ENCODE measurements around the gene WFS1.

WFS1 gene

GRCh38 chr4:6264225-6264540, 5.5 kb upstream of the WFS1 start:
- Histone ChIP-seq H3K4me3 (ENCODE audit: low read length) (no peak overlapping the region), H3K9me2 (replicated peaks; ENCODE audit: insufficient read depth, low read length) (no peaks in the 10 kb centered on the region), H3K4me2 (ENCODE audit: low read depth, low read length) (no peak overlapping the region), H3K4me1 (ENCODE audit: low read length) (peaks cover 4% of the 10 kb centered on the region), H3K27ac (ENCODE audit: low read length) (no peak overlapping the region), H3K27me3 (replicated peaks; ENCODE audit: insufficient read depth, low read length) (peaks cover 7% of the 10 kb centered on the region; the same call in 1 of the 2 replicates), H3F3A (ENCODE audit: insufficient read depth, low read length) (no peaks in the 10 kb centered on the region), H3K9ac (ENCODE audit: low read length) (no peak overlapping the region), H2AFZ (ENCODE audit: low read length) (no peak overlapping the region), H4K20me1 (ENCODE audit: insufficient read depth, low read length) (no peaks in the 10 kb centered on the region), H3K79me2 (ENCODE audit: low read length) (no peaks in the 10 kb centered on the region), H3K9me3 (replicated peaks; ENCODE audit: insufficient read depth, low read length) (no peaks in the 10 kb centered on the region), H3K36me3 (replicated peaks; ENCODE audit: insufficient read depth, low read length) (no peaks in the 10 kb centered on the region)
- peak; percentile 68 for DNase-seq
- TF ChIP-seq EZH2 (optimal IDR thresholded peaks at IDR 0.05; ENCODE audit: low read depth, low read length) (no peak), CTCF (IDR thresholded peaks at IDR 0.05; ENCODE audit: low read length) (peak; percentile 79)

- TF ChIP-seq EZH2phosphoT487 (IDR thresholded peaks at IDR 0.05; ENCODE audit: low read length) (no peak), EZH2 (optimal IDR thresholded peaks at IDR 0.05; ENCODE audit: low read depth, low read length) (no peak), CTCF (IDR thresholded peaks at IDR 0.05; ENCODE audit: low read length) (no peak)
- H3K9me3 ChIP-seq (replicated peaks; ENCODE audit: insufficient read depth, low read length): no peaks in the 10 kb centered on the region
- no peak overlapping the region for H3K4me2 ChIP-seq (ENCODE audit: low read depth, low read length)
- no peaks in the 10 kb centered on the region for H3K36me3 ChIP-seq (replicated peaks; ENCODE audit: insufficient read depth, low read length)
- no peak overlapping the region for H3K4me3 ChIP-seq (ENCODE audit: low read length)
- no peak overlapping the region for H2AFZ ChIP-seq (ENCODE audit: low read length)
- H3K9ac ChIP-seq (ENCODE audit: low read length): no peak overlapping the region
- peaks cover under 1% of the 10 kb centered on the region; the same call in 1 of the 2 replicates for H3K27me3 ChIP-seq (replicated peaks; ENCODE audit: insufficient read depth, low read length)
- H3K79me2 ChIP-seq (ENCODE audit: low read length): peaks cover 1% of the 10 kb centered on the region
- no peaks in the 10 kb centered on the region for H3K9me2 ChIP-seq (replicated peaks; ENCODE audit: insufficient read depth, low read length)
- no peaks in the 10 kb centered on the region for H4K20me1 ChIP-seq (ENCODE audit: insufficient read depth, low read length)
- no peak for DNase-seq
- no peaks in the 10 kb centered on the region for H3F3A ChIP-seq (ENCODE audit: insufficient read depth, low read length)
- H3K27ac ChIP-seq (ENCODE audit: low read length): no peak overlapping the region
- peaks cover 5% of the 10 kb centered on the region for H3K4me1 ChIP-seq (ENCODE audit: low read length)
Observed at GRCh38 chr4:6265546-6265945, 4.1 kb upstream of the WFS1 start.

- Histone ChIP-seq H3K4me2 (ENCODE audit: low read depth, low read length) (no peak overlapping the region), H3K4me1 (ENCODE audit: low read length) (peaks cover 5% of the 10 kb centered on the region), H3K9me2 (replicated peaks; ENCODE audit: insufficient read depth, low read length) (no peaks in the 10 kb centered on the region), H4K20me1 (ENCODE audit: insufficient read depth, low read length) (no peaks in the 10 kb centered on the region), H3K9ac (ENCODE audit: low read length) (no peak overlapping the region), H3K79me2 (ENCODE audit: low read length) (peaks cover 5% of the 10 kb centered on the region), H3F3A (ENCODE audit: insufficient read depth, low read length) (no peaks in the 10 kb centered on the region), H3K27me3 (replicated peaks; ENCODE audit: insufficient read depth, low read length) (no peaks in the 10 kb centered on the region; the same call in 1 of the 2 replicates), H3K4me3 (ENCODE audit: low read length) (no peak overlapping the region), H2AFZ (ENCODE audit: low read length) (no peak overlapping the region), H3K27ac (ENCODE audit: low read length) (no peak overlapping the region), H3K9me3 (replicated peaks; ENCODE audit: insufficient read depth, low read length) (no peaks in the 10 kb centered on the region), H3K36me3 (replicated peaks; ENCODE audit: insufficient read depth, low read length) (no peaks in the 10 kb centered on the region)
- TF ChIP-seq EZH2 (optimal IDR thresholded peaks at IDR 0.05; ENCODE audit: low read depth, low read length): no peak
- no peak for TF ChIP-seq CTCF (IDR thresholded peaks at IDR 0.05; ENCODE audit: low read length)
- TF ChIP-seq EZH2phosphoT487 (IDR thresholded peaks at IDR 0.05; ENCODE audit: low read length): no peak
- DNase-seq: no peak
Observed at GRCh38 chr4:6267573-6267972, 2.1 kb upstream of the WFS1 start.
